ENCODE data around the gene DAPK2. TPM values are rescaled to one million over a fixed set of nuclear protein-coding genes. Genes with fewer than 3 reads are reported as not detected.

DAPK2 gene
- total and polyA plus RNA-seq, 2 of the 4 experiments (the other 2 are of a cell fraction), result 0.34 to 0.36 TPM

- Histone ChIP-seq H3K14ac (replicated peaks; ENCODE audit: low read depth, low read length) (no peak overlapping the region), H3K56ac (ENCODE audit: extremely low read depth, insufficient read depth, low read length) (no peak overlapping the region), H3K9me3 (ENCODE audit: control insufficient read depth, insufficient read depth, low read length) (no peaks in the 10 kb centered on the region), H3K36me3 (ENCODE audit: control insufficient read depth, insufficient read depth, low read length) (no peaks in the 10 kb centered on the region), H3K18ac (ENCODE audit: low read depth, low read length) (no peak overlapping the region), H2AK9ac (replicated peaks; ENCODE audit: low read depth, low read length, poor library complexity) (no peak overlapping the region), H2BK5ac (ENCODE audit: low read depth, low read length, poor library complexity, severe bottlenecking) (no peak overlapping the region), H2BK120ac (ENCODE audit: low read depth, low read length) (no peak overlapping the region), H3K4ac (ENCODE audit: low read depth, low read length) (no peak overlapping the region), H4K5ac (ENCODE audit: low read depth, low read length) (no peak overlapping the region), H3K9ac (ENCODE audit: low read depth, low read length) (no peak overlapping the region), H4K20me1 (ENCODE audit: insufficient read depth, low read length) (no peaks in the 10 kb centered on the region), H4K8ac (ENCODE audit: low read depth in 2 of 2, low read length in 2 of 2) (no peak overlapping the region), H3K79me1 (ENCODE audit: low read depth in 1 of 2, low read length in 2 of 2) (no peaks in the 10 kb centered on the region), H2BK15ac (ENCODE audit: low read depth, low read length) (no peak overlapping the region), H3K23ac (ENCODE audit: low read depth, low read length) (no peak overlapping the region), H3K27ac (ENCODE audit: insufficient read depth, low read length) (no peak overlapping the region), H2AK5ac (ENCODE audit: low read depth, low read length) (no peak overlapping the region), H3K4me1 (ENCODE audit: control insufficient read depth, insufficient read depth, low read length) (peaks cover 5% of the 10 kb centered on the region; the same call in 1 of the 2 replicates), H2AFZ (replicated peaks; ENCODE audit: low read length, poor library complexity) (no peak overlapping the region), H3K4me2 (ENCODE audit: low read depth, low read length) (no peak overlapping the region), H3K4me3 (ENCODE audit: insufficient read depth, low read depth, low read length) (no peak overlapping the region), H2BK20ac (ENCODE audit: low read depth, low read length) (no peak overlapping the region), H4K91ac (ENCODE audit: insufficient read depth, low read depth, low read length) (no peak overlapping the region), H3K27me3 (ENCODE audit: control insufficient read depth, insufficient read depth, low read length) (peaks cover 34% of the 10 kb centered on the region), H3K9me1 (ENCODE audit: insufficient read depth, low read length) (no peaks in the 10 kb centered on the region; the same call in 1 of the 2 replicates)
- in situ Hi-C loops (cut with MboI; ENCODE audit: low sequenced_read_pairs) (no loop called here), intact Hi-C loops (cut with micrococcal nuclease) (no loop called here), dilution Hi-C loops (cut with HindIII; ENCODE audit: low sequenced_read_pairs, unreplicated experiment) (no loop called here)
- WGBS, 2 experiments (ENCODE audit: extremely low coverage in 2 of 2, insufficient read length in 1 of 2), result 50% methylated on average over 1 of the region's 4 CpGs; no CpG with 5 or more reads in 1 of the 2 experiments
- ATAC-seq (ENCODE audit: low read depth) (no peak), DNase-seq (no peak)
- TF ChIP-seq FOS (IDR thresholded peaks at IDR 0.05; ENCODE audit: low read depth, low read length) (no peak), CEBPB (IDR thresholded peaks at IDR 0.05; ENCODE audit: low read depth, low read length) (no peak)
- ChIA-PET CTCF (no interaction called here), POLR2A (ENCODE audit: unreplicated experiment) (no interaction called here)
- BruUV-seq (replicated peaks), result no TSS peak
Measured at GRCh38 chr15:64003182-64003581, 43.1 kb downstream of the DAPK2 start.
